NCI-H460 (cell line): Measurements from ENCODE around the gene TMEM115. TPM values are rescaled to one million over a fixed set of nuclear protein-coding genes. Genes with fewer than 3 reads are reported as not detected.
"Not testable (repeated sequence)": the region's sequence is repeated elsewhere in the genome, so short reads cannot be mapped to it uniquely, and the experiment has no call there.

Experiments
- DNase-seq: peaks from one replicate; pipeline ENCODE4 v3.0.0-alpha.2; 2016; ENCODE audit warnings: low read depth; ENCODE audit errors: extremely low read depth
- total RNA-seq: library from RNA; depleted of rRNA; stranded (reverse); fragments of >200 nt; shearing (Covaris generic); gene quantifications from 2 replicates; pipeline ENCODE4 v1.2.3, GENCODE V29; 2014; rRNA removed

The TMEM115 gene
- total RNA-seq, 1 experiment from 2014 or later: 27.7 TPM

- DNase-seq: no peak
Observed at GRCh38 chr3:50319894-50320625, 39.3 kb downstream of the TMEM115 start.

- DNase-seq: no peak
Observed at GRCh38 chr3:50319181-50319893, 40.0 kb downstream of the TMEM115 start.

GRCh38 chr3:50318615-50319014 is 40.7 kb downstream of the TMEM115 start:
- no peak for DNase-seq

- DNase-seq: no peak
Observed at GRCh38 chr3:50318163-50318562, 41.2 kb downstream of the TMEM115 start.

GRCh38 chr3:50317300-50317699 is 42.0 kb downstream of the TMEM115 start:
- no peak for DNase-seq

GRCh38 chr3:50316657-50317242 is 42.6 kb downstream of the TMEM115 start:
- DNase-seq: no peak

GRCh38 chr3:50314816-50315215 is 44.5 kb downstream of the TMEM115 start:
- DNase-seq: no peak

- DNase-seq: no peak
Observed at GRCh38 chr3:50314342-50314741, 45.0 kb downstream of the TMEM115 start.

- not testable (repeated sequence) for DNase-seq
Observed at GRCh38 chr3:50312041-50312440, 47.3 kb downstream of the TMEM115 start.

Other genes starting within 250 kb of the TMEM115 start
- gene SEMA3F, start 204.2 kb downstream of the TMEM115 start, total RNA-seq: 4.4 and 5.4 TPM in 2 replicates
- gene GNAT1, start 167.9 kb downstream of the TMEM115 start, total RNA-seq: not detected in 2 replicates
- gene SLC38A3, start 154.2 kb downstream of the TMEM115 start, total RNA-seq: 0.09 and 0.27 TPM in 2 replicates
- gene GNAI2, start 123.3 kb downstream of the TMEM115 start, total RNA-seq: 45.5 and 50.1 TPM in 2 replicates
- 4.9 and 6.1 TPM in 2 replicates for gene SEMA3B, start 90.4 kb downstream of the TMEM115 start, total RNA-seq
- gene LSMEM2, start 80.4 kb downstream of the TMEM115 start, total RNA-seq: not detected in 2 replicates
- gene IFRD2, start 67.1 kb downstream of the TMEM115 start, total RNA-seq: 116 TPM in 2 replicates
- 13.0 and 15.1 TPM in 2 replicates for gene HYAL3, start 60.1 kb downstream of the TMEM115 start, total RNA-seq
- gene NAA80, start 60.1 kb downstream of the TMEM115 start, total RNA-seq: 7.2 and 7.6 TPM in 2 replicates
- gene HYAL1, start 55.9 kb downstream of the TMEM115 start, total RNA-seq: 5.9 and 6.2 TPM in 2 replicates
- gene HYAL2, start 36.8 kb downstream of the TMEM115 start, total RNA-seq: 19.9 and 28.5 TPM in 2 replicates
- 15.4 and 17.6 TPM in 2 replicates for gene TUSC2, start 31.3 kb downstream of the TMEM115 start, total RNA-seq
- 8.9 and 9.4 TPM in 2 replicates for gene RASSF1, start 18.7 kb downstream of the TMEM115 start, total RNA-seq
- gene ZMYND10, start 13.8 kb downstream of the TMEM115 start, total RNA-seq: 0.30 and 1.1 TPM in 2 replicates
- gene NPRL2, start 8.7 kb downstream of the TMEM115 start, total RNA-seq: 16.8 and 17.3 TPM in 2 replicates
- 8.3 and 8.9 TPM in 2 replicates for gene CYB561D2, start 8.7 kb downstream of the TMEM115 start, total RNA-seq
- 0.02 and 0.06 TPM in 2 replicates for gene CACNA2D2, start 144.1 kb upstream of the TMEM115 start, total RNA-seq
- gene C3orf18, start 208.2 kb upstream of the TMEM115 start, total RNA-seq: 3.2 and 3.5 TPM in 2 replicates
- 7.0 and 12.0 TPM in 2 replicates for gene HEMK1, start 210.0 kb upstream of the TMEM115 start, total RNA-seq